Endothelial cell of umbilical vein (primary cell): Measurements from ENCODE around the gene ZNF385B.

ENCODE experiments used
- FOS ChIP-seq: IDR thresholded peaks from 2 replicates; pipeline ENCODE4 v1.6.1; 2011; ENCODE audit warnings: mild to moderate bottlenecking, low read length, moderate library complexity, borderline replicate concordance; ENCODE audit not compliant: insufficient read depth
- POLR2A ChIP-seq: IDR thresholded peaks from 2 replicates; pipeline ENCODE4 v1.6.1; 2012; ENCODE audit warnings: low read depth, mild to moderate bottlenecking, control low read depth, low read length
- POLR2AphosphoS5 ChIP-seq: IDR thresholded peaks from 2 replicates; pipeline ENCODE4 v1.6.1; 2012; ENCODE audit warnings: low read depth, mild to moderate bottlenecking, control low read depth, low read length, moderate library complexity; ENCODE audit not compliant: insufficient read depth
- TF ChIP-seq, protein P1 (sequence below), 2 donors: IDR thresholded peaks; 1 replicate in 1 of 2; 2 replicates in 1 of 2; pipeline ENCODE4 v1.5.1; 2011; ENCODE audit warnings: low read length in 2 of 2, mild to moderate bottlenecking in 2 of 2, moderate library complexity in 2 of 2, control low read depth in 1 of 2, inconsistent platforms in 1 of 2, low read depth in 1 of 2; ENCODE audit not compliant: insufficient read depth in 1 of 2; ENCODE audit errors: extremely low read depth in 1 of 2

GRCh38 chr2:179882851-179883806, 21.7 kb upstream of the ZNF385B start:
- TF ChIP-seq, protein P1, sequence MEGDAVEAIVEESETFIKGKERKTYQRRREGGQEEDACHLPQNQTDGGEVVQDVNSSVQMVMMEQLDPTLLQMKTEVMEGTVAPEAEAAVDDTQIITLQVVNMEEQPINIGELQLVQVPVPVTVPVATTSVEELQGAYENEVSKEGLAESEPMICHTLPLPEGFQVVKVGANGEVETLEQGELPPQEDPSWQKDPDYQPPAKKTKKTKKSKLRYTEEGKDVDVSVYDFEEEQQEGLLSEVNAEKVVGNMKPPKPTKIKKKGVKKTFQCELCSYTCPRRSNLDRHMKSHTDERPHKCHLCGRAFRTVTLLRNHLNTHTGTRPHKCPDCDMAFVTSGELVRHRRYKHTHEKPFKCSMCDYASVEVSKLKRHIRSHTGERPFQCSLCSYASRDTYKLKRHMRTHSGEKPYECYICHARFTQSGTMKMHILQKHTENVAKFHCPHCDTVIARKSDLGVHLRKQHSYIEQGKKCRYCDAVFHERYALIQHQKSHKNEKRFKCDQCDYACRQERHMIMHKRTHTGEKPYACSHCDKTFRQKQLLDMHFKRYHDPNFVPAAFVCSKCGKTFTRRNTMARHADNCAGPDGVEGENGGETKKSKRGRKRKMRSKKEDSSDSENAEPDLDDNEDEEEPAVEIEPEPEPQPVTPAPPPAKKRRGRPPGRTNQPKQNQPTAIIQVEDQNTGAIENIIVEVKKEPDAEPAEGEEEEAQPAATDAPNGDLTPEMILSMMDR (IDR thresholded peaks at IDR 0.05; ENCODE audit: extremely low read depth in 1 of 2, insufficient read depth in 1 of 2, low read depth in 1 of 2, low read length in 2 of 2) = no peak
- TF ChIP-seq POLR2A (no peak), FOS (no peak), POLR2AphosphoS5 (no peak)
